ENCODE measurements around the gene KCNJ4. TPM values are rescaled to one million over a fixed set of nuclear protein-coding genes. Genes with fewer than 3 reads are reported as not detected.

Gene KCNJ4
- total RNA-seq, 2 experiments from 2014 or later, result not detected

GRCh38 chr22:38490475-38490874 lies 35.5 kb upstream of the KCNJ4 start:
- no TSS peak for BruUV-seq (replicated peaks)
- intact Hi-C loops (cut with micrococcal nuclease; ENCODE audit: unreplicated experiment), result no loop called here
- H3K4me2 ChIP-seq (ENCODE audit: low read length), result no peak overlapping the region
- no peaks in the 10 kb centered on the region for H3K9me3 ChIP-seq (ENCODE audit: low read length)
- H2AFZ ChIP-seq (ENCODE audit: low read length), result no peak overlapping the region
- no peak overlapping the region for H3K4me3 ChIP-seq (ENCODE audit: low read depth, low read length, poor library complexity, severe bottlenecking)
- peaks cover 9% of the 10 kb centered on the region; the same call in 1 of the 2 replicates for H4K20me1 ChIP-seq (ENCODE audit: insufficient read depth, low read length)
- no peak overlapping the region for H3K27ac ChIP-seq (ENCODE audit: low read depth, low read length, poor library complexity, severe bottlenecking)
- no peak for TF ChIP-seq CTCF (conservative IDR thresholded peaks at IDR 0.05; ENCODE audit: low read length)
- TF ChIP-seq EZH2phosphoT487 (IDR thresholded peaks at IDR 0.05; ENCODE audit: borderline replicate concordance, low read depth, low read length), result no peak
- peaks cover 1% of the 10 kb centered on the region; the same call in 1 of the 2 replicates for H3K79me2 ChIP-seq (ENCODE audit: insufficient read depth, low read depth, low read length)
- ChIA-PET POLR2A (no interaction called here), CTCF (ENCODE audit: unreplicated experiment) (no interaction called here)
- no peaks in the 10 kb centered on the region for H3K9me2 ChIP-seq (ENCODE audit: insufficient read depth, low read length)
- no peaks in the 10 kb centered on the region for H3K4me1 ChIP-seq (ENCODE audit: insufficient read depth, low read length, poor library complexity, severe bottlenecking)
- DNase-seq (ENCODE audit: low spot score), result no peak
- H3K36me3 ChIP-seq (ENCODE audit: insufficient read depth, low read length), result peaks cover 98% of the 10 kb centered on the region

GRCh38 chr22:38489561-38490145 lies 34.7 kb upstream of the KCNJ4 start:
- no peaks in the 10 kb centered on the region for H3K4me1 ChIP-seq (ENCODE audit: insufficient read depth, low read length, poor library complexity, severe bottlenecking)
- no peaks in the 10 kb centered on the region for H3K9me2 ChIP-seq (ENCODE audit: insufficient read depth, low read length)
- no peak for DNase-seq (ENCODE audit: low spot score)
- no peak overlapping the region for H3K4me3 ChIP-seq (ENCODE audit: low read depth, low read length, poor library complexity, severe bottlenecking)
- ChIA-PET POLR2A (no interaction called here), CTCF (ENCODE audit: unreplicated experiment) (no interaction called here)
- intact Hi-C loops (cut with micrococcal nuclease; ENCODE audit: unreplicated experiment), result no loop called here
- H3K36me3 ChIP-seq (ENCODE audit: insufficient read depth, low read length), result peaks cover 97% of the 10 kb centered on the region
- no peak overlapping the region for H2AFZ ChIP-seq (ENCODE audit: low read length)
- H3K4me2 ChIP-seq (ENCODE audit: low read length), result no peak overlapping the region
- no peaks in the 10 kb centered on the region for H3K79me2 ChIP-seq (ENCODE audit: insufficient read depth, low read depth, low read length)
- peaks cover 9% of the 10 kb centered on the region; the same call in 1 of the 2 replicates for H4K20me1 ChIP-seq (ENCODE audit: insufficient read depth, low read length)
- H3K27ac ChIP-seq (ENCODE audit: low read depth, low read length, poor library complexity, severe bottlenecking), result no peak overlapping the region
- TF ChIP-seq CTCF (conservative IDR thresholded peaks at IDR 0.05; ENCODE audit: low read length), result no peak
- TF ChIP-seq EZH2phosphoT487 (IDR thresholded peaks at IDR 0.05; ENCODE audit: borderline replicate concordance, low read depth, low read length), result no peak
- no TSS peak for BruUV-seq (replicated peaks)
- H3K9me3 ChIP-seq (ENCODE audit: low read length), result no peaks in the 10 kb centered on the region

- Histone ChIP-seq H3K4me2 (ENCODE audit: low read length) (no peak overlapping the region), H2AFZ (ENCODE audit: low read length) (no peak overlapping the region), H4K20me1 (ENCODE audit: insufficient read depth, low read length) (peaks cover 9% of the 10 kb centered on the region; the same call in 1 of the 2 replicates), H3K27ac (ENCODE audit: low read depth, low read length, poor library complexity, severe bottlenecking) (no peak overlapping the region), H3K9me3 (ENCODE audit: low read length) (no peaks in the 10 kb centered on the region), H3K9me2 (ENCODE audit: insufficient read depth, low read length) (no peaks in the 10 kb centered on the region), H3K79me2 (ENCODE audit: insufficient read depth, low read depth, low read length) (no peaks in the 10 kb centered on the region), H3K36me3 (ENCODE audit: insufficient read depth, low read length) (peaks cover 97% of the 10 kb centered on the region), H3K4me3 (ENCODE audit: low read depth, low read length, poor library complexity, severe bottlenecking) (no peak overlapping the region), H3K4me1 (ENCODE audit: insufficient read depth, low read length, poor library complexity, severe bottlenecking) (no peaks in the 10 kb centered on the region)
- TF ChIP-seq EZH2phosphoT487 (IDR thresholded peaks at IDR 0.05; ENCODE audit: borderline replicate concordance, low read depth, low read length) (no peak), CTCF (conservative IDR thresholded peaks at IDR 0.05; ENCODE audit: low read length) (no peak)
- no TSS peak for BruUV-seq (replicated peaks)
- intact Hi-C loops (cut with micrococcal nuclease; ENCODE audit: unreplicated experiment), result no loop called here
- no peak for DNase-seq (ENCODE audit: low spot score)
- ChIA-PET POLR2A (no interaction called here), CTCF (ENCODE audit: unreplicated experiment) (no interaction called here)
These were observed 34.1 kb upstream of the KCNJ4 start for GRCh38 chr22:38489142-38489541.

Data from OCI-LY7 (cell line).